T-helper 17 cell (primary cell): ENCODE data around the gene CRHR2. TPM values are rescaled to one million over a fixed set of nuclear protein-coding genes. Genes with fewer than 3 reads are reported as not detected.
"Not testable (repeated sequence)": the region's sequence is repeated elsewhere in the genome, so short reads cannot be mapped to it uniquely, and the experiment has no call there.

ENCODE experiments used
- ATAC-seq: fragments of 150-1000 bp; cut with Tn5 transposase; 2 replicates; pipeline ENCODE4 v1.10.0; 2021; ENCODE audit warnings: mild to moderate bottlenecking, moderate library complexity
- DNase-seq, 3 donors: peaks; one replicate each; pipeline versions ENCODE4 v3.0.0 to v3.0.0-alpha.2; 2020 to 2021
- H3K9me3 ChIP-seq: one replicate; pipeline ENCODE4 v1.7.0; 2013; ENCODE audit warnings: low read length, mild to moderate bottlenecking; ENCODE audit not compliant: control insufficient read depth, poor library complexity, severe bottlenecking
- H3K27ac Mint-ChIP-seq: one replicate; pipeline ENCODE4 v1.8.0; 2022; ENCODE audit warnings: mild to moderate bottlenecking, moderate library complexity, mixed read lengths
- H3K27me3 Mint-ChIP-seq: one replicate; pipeline ENCODE4 v1.8.0; 2022; ENCODE audit warnings: mixed read lengths
- H3K36me3 Mint-ChIP-seq: one replicate; pipeline ENCODE4 v1.8.0; 2022; ENCODE audit warnings: low read depth, mixed read lengths
- H3K4me1 Mint-ChIP-seq: one replicate; pipeline ENCODE4 v1.8.0; 2022; ENCODE audit warnings: mild to moderate bottlenecking, mixed read lengths
- H3K4me3 Mint-ChIP-seq: one replicate; pipeline ENCODE4 v1.8.0; 2022; ENCODE audit warnings: mild to moderate bottlenecking, moderate library complexity, mixed read lengths
- total RNA-seq, 4 donors: library from RNA in 2 of 4; stranded (reverse) in 2 of 4; gene quantifications; one replicate each; pipeline ENCODE4 v1.2.3 and lab custom pipeline; 2022 to 2026

CRHR2 gene
- total RNA-seq, 2 donors from 2014 or later: not detected

DNA sequence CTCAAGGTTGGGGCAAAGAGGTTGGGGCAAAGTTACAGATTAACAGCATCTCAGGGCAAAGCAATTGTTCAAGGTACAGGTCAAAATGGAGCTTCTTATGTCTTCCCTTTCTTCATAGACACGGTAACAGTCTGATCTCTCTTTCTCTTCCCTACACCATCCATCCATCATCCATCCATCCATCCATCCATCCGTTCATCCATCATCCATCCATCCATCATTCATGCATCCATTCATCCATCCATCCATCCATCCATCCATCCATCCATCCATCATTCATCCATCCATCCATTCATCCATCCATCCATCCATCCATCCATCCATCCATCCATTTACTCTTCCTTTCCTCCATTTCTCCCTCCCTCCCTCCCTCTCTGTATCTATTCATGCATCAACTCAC, 37.2 kb upstream of the CRHR2 start:
- H3K9me3 ChIP-seq: not testable (repeated sequence)

DNA sequence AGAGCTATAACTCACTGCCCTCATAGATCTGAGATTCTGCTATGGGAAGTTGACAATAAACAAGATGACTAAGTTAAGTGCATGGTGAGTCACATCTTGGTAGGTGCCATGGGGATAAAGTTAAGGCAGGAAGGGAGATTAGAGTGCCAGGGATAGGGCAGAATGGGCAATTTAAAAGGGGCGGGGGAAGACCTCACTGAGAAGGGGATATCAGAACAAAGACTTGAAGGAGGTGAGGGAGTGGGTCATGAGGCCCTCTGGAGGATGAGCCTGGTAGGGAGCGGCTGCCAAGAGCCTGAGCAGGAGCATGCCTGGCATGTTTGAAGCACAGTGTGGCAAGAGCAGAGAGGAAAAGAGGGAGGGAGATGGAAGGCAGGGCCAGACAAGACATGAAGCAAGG, 34.9 kb upstream of the CRHR2 start:
- no peaks in the 10 kb centered on the region for H3K9me3 ChIP-seq
- DNase-seq: no peak
- Mint-ChIP-seq H3K4me3 (no peak overlapping the region), H3K4me1 (no peaks in the 10 kb centered on the region), H3K36me3 (peaks cover 12% of the 10 kb centered on the region), H3K27ac (no peak overlapping the region), H3K27me3 (no peaks in the 10 kb centered on the region)
- ATAC-seq: no peak

More for the DNA sequence above, 37.2 kb upstream of the CRHR2 start:
- ATAC-seq, DNase-seq, H3K27me3 Mint-ChIP-seq, H3K4me3 Mint-ChIP-seq, H3K4me1 Mint-ChIP-seq, H3K27ac Mint-ChIP-seq: not testable (repeated sequence)
- peaks cover 12% of the 10 kb centered on the region for H3K36me3 Mint-ChIP-seq

DNA sequence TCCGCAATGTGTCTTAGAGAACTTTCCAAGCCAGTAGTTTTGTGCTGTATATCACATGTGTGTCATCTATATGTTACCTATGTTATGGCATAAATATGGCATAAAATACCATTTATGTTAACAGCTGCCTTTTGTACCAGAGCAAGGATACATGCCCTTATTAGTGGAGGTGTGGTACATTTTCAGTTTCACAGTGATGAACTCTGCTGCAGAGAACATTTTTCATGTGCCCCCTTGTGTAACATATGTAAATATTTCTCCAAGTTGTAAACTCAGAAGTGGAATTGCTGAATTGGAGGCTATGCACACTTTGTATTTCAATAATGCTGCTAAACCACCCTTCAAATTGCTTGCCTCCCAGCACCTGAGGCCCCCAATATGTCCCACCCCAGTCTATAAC, 31.9 kb upstream of the CRHR2 start:
- ATAC-seq: no peak
- Mint-ChIP-seq H3K27ac (no peak overlapping the region), H3K27me3 (no peaks in the 10 kb centered on the region), H3K36me3 (peaks cover 12% of the 10 kb centered on the region), H3K4me3 (no peak overlapping the region), H3K4me1 (no peaks in the 10 kb centered on the region)
- H3K9me3 ChIP-seq: no peaks in the 10 kb centered on the region
- DNase-seq: no peak

DNA sequence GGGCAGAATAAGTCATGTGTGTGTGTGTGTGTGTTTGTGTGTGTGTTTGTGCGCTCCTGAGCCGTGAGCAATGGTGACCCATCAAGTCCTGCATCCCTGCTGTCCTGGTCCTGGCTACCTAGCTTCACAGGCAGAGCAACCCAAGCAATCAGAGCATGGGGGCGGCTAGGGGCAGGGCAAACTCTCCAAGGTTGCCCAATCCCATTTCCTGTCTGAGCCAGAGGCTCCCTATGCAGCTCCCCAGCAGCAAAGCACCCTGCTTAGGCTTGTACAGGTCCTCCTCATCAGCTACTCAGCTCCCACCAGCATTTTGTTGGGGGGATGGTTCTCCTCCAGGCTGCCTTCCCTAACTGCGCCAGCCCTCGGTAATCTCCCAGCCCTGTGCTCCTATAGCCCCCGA, 31.1 kb upstream of the CRHR2 start:
- no peaks in the 10 kb centered on the region for H3K9me3 ChIP-seq
- H3K4me3 Mint-ChIP-seq: no peak overlapping the region
- ATAC-seq: no peak
- H3K27me3 Mint-ChIP-seq: no peaks in the 10 kb centered on the region
- no peak overlapping the region for H3K27ac Mint-ChIP-seq
- no peak for DNase-seq
- peaks cover 11% of the 10 kb centered on the region for H3K36me3 Mint-ChIP-seq
- no peaks in the 10 kb centered on the region for H3K4me1 Mint-ChIP-seq

DNA sequence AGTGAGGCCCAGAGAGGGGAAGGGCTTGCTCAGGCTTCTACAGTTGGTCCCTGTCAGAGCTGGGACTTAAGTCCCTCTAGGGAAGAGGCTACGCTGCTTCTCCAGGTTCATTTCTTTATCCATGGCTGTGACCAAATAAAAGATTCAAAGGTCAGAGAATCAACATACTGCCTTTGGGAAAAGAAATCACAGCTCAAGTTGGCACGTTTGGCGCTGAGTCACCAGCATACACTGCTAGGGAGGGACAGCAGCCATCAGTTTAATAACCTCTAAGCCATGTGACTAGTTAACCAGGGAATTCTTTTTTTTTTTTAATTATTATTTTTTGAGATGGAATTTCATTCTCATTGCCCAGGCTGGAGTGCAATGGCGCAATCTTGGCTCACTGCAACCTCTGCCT, 28.4 kb upstream of the CRHR2 start:
- H3K4me1 Mint-ChIP-seq: no peaks in the 10 kb centered on the region
- no peaks in the 10 kb centered on the region for H3K9me3 ChIP-seq
- no peak overlapping the region for H3K4me3 Mint-ChIP-seq
- ATAC-seq: no peak
- H3K27ac Mint-ChIP-seq: peak overlapping the region; percentile 29
- no peak for DNase-seq
- H3K36me3 Mint-ChIP-seq: peaks cover 8% of the 10 kb centered on the region
- H3K27me3 Mint-ChIP-seq: no peaks in the 10 kb centered on the region

DNA sequence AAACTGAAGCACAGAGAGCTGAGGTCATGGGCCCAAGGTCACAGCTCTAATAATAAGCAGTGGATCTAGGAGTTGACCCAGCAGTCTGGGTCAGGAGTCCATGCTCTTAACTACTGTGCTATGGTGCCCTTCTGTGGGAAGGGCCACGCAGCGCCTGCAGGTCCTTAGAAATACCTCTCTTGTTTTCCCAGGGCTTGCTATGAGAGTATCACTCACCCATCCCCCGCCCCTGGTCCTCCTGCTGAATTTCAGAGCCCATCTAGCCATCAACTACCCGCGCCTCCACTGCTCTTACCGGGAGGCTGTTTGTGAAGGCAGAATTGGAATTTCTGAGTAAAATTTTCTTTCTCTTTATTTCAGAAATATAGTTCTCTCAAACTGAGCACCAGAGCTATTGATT, 27.3 kb upstream of the CRHR2 start:
- no peak for DNase-seq
- Mint-ChIP-seq H3K4me3 (no peak overlapping the region), H3K36me3 (peaks cover 5% of the 10 kb centered on the region), H3K27me3 (no peaks in the 10 kb centered on the region), H3K4me1 (no peaks in the 10 kb centered on the region), H3K27ac (peak overlapping the region; percentile 29)
- H3K9me3 ChIP-seq: no peaks in the 10 kb centered on the region
- ATAC-seq: no peak

DNA sequence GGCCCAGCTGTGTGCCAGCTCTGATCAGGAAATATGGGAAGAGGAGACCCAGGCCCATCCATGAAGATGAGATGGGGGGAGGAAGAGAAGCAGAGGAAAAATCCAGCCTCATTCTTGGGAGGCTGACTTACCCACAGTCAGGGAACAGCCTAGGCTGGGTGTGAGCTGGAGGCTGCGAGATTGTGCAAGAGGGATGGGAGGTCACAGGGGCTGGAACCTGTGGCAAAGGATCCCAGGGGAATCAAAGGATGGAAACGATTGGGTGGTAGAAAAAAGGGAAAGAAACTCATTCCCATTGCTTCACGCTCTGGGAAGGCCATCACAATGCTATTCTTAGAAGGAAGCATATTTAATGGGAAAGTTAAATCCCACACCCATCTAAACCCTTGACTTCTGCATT, 26.7 kb upstream of the CRHR2 start:
- H3K4me3 Mint-ChIP-seq: no peak overlapping the region
- no peaks in the 10 kb centered on the region for H3K27me3 Mint-ChIP-seq
- H3K36me3 Mint-ChIP-seq: peaks cover 5% of the 10 kb centered on the region
- no peaks in the 10 kb centered on the region for H3K9me3 ChIP-seq
- H3K4me1 Mint-ChIP-seq: no peaks in the 10 kb centered on the region
- no peak for DNase-seq
- H3K27ac Mint-ChIP-seq: no peak overlapping the region
- no peak for ATAC-seq

DNA sequence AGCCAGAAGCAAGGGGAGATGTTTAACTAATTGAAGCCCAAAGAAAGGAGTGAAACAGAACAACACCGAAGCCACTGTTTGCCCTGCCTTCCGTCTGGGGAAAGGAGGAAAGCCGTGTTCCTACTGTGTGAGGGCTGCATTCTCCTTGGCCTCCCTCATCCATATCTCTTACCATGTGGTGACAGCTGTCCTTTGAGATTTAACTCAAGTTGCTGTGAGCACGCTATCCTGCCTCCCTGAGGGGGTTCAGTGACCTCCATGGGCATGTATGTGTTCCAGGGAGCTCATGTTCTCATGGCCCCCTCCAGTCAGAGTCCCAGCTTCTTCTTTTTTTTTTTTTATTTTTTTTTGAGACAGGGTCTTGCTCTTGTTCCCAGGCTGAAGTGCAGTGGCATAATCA, 26.2 kb upstream of the CRHR2 start:
- Mint-ChIP-seq H3K4me3 (no peak overlapping the region), H3K4me1 (no peaks in the 10 kb centered on the region), H3K27me3 (no peaks in the 10 kb centered on the region), H3K36me3 (peaks cover 5% of the 10 kb centered on the region), H3K27ac (no peak overlapping the region)
- DNase-seq (no peak), ATAC-seq (no peak)
- no peaks in the 10 kb centered on the region for H3K9me3 ChIP-seq

DNA sequence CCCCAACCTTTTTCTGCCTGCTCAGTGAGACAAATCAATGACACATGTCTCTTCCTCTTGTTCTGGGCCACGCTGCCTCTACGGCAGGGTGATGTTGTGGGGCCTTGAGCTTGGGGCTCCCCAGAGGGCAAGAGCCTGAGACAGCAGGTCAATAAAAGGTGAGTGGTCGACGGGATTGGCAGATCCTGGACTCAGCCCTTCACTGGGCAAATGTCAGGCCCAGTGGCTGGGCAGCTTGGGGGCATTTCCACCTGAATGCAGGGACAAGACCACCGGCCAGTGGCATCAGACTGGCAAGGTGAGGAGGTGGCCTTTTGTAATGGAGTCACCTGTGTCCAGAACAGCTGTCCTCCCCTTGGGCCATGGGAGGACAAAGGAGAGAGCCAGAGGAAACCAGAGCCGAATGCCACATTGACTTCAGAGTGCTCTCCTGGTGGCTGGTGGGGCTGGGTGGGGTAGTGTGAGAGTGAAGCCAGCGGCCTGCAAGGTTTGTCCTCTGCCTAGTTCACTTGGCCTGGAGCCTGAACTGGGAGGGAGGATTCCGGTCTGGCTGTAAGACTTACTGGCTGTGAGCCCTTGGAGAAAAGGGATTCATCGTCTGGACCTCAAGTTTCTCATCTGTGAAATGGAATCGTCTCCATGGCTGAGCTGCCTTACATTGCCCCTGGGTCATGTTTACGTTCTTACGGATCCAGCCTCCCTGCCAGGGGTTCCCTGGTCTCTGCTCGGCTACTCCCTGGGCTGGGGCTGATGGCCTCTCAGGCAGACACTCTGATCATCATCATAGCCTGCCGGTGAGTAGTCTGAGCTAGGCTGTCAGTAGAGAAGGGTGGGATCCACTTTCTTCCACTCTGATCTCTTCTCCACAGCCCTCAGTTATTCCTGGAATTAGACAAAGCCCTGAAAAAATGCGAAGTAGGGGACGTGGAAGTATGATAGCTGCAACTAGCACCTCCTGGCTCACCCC, 25.4 kb upstream of the CRHR2 start:
- no peak overlapping the region for H3K27ac Mint-ChIP-seq
- DNase-seq (no peak), ATAC-seq (no peak)
- no peak overlapping the region for H3K4me3 Mint-ChIP-seq
- peaks cover 5% of the 10 kb centered on the region for H3K36me3 Mint-ChIP-seq
- H3K27me3 Mint-ChIP-seq: no peaks in the 10 kb centered on the region
- H3K4me1 Mint-ChIP-seq: peaks cover 6% of the 10 kb centered on the region
- H3K9me3 ChIP-seq: no peaks in the 10 kb centered on the region

DNA sequence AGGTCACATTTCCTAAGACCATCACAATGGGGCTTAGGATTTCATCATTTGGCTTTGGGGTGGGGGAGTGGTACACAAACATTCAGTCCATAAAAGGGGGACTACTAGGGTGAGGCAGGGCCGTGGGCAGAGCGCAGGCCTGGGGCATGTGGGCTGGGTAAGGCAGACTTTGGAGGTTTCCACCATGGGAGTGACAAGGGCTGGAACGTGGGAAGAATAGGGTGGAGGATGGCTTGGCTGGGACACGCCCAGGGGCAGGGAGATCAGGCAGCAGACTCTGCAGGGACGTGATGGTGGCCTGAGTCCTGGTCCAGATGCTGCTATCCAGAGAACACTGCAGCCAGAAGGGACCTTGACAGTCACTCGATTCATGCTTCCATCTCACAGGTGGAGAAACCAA, 24.7 kb upstream of the CRHR2 start:
- DNase-seq (no peak), ATAC-seq (no peak)
- H3K9me3 ChIP-seq: no peaks in the 10 kb centered on the region
- Mint-ChIP-seq H3K4me1 (peaks cover 8% of the 10 kb centered on the region), H3K36me3 (peaks cover 5% of the 10 kb centered on the region), H3K4me3 (no peak overlapping the region), H3K27me3 (no peaks in the 10 kb centered on the region), H3K27ac (no peak overlapping the region)

DNA sequence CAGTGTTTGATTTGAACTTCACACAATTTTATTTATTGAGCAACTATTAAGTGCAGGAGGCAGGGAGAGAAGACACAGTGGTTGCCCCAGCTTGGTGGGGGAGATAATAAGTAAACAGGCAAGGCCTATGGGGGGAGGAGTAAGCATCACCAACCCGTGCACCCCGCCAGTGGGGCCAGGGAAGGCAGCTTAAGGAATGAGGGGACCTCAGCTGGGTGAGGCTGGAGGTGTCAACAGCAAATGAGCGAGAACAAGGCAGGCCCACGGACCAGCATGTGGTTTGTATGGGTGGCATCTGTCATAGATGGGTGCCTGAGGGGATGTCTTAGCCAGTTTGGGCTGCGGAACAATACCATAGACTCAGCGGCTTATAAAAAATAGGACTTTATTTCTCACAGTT, 24.1 kb upstream of the CRHR2 start:
- Mint-ChIP-seq H3K27me3 (no peaks in the 10 kb centered on the region), H3K36me3 (peaks cover 5% of the 10 kb centered on the region), H3K27ac (no peak overlapping the region), H3K4me3 (no peak overlapping the region), H3K4me1 (peaks cover 11% of the 10 kb centered on the region)
- no peaks in the 10 kb centered on the region for H3K9me3 ChIP-seq
- DNase-seq (no peak), ATAC-seq (no peak)

DNA sequence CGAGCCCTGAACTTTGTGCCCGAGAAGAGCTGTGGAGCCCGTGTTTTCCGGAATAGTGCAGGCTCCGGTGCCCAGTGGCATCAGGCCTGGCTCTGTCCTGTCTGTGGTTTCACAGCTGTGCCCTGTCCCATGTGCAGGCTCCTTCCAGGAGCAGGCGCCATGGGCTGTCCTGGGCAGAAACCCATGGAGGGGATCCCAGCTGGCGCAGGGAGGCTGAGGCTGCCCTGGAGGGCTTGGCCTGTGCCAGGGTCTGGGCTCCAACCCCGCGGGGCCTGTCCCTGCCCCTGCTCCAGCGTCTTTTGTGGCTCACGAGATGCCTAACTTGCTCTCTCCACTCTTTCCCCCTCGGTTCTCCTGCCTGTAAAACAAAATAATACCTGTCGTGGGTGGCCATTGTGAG, 23.3 kb upstream of the CRHR2 start:
- H3K9me3 ChIP-seq: no peaks in the 10 kb centered on the region
- DNase-seq: no peak
- no peak overlapping the region for H3K4me3 Mint-ChIP-seq
- H3K27me3 Mint-ChIP-seq: no peaks in the 10 kb centered on the region
- peaks cover 5% of the 10 kb centered on the region for H3K36me3 Mint-ChIP-seq
- ATAC-seq: no peak
- H3K4me1 Mint-ChIP-seq: peaks cover 11% of the 10 kb centered on the region
- H3K27ac Mint-ChIP-seq: no peak overlapping the region

DNA sequence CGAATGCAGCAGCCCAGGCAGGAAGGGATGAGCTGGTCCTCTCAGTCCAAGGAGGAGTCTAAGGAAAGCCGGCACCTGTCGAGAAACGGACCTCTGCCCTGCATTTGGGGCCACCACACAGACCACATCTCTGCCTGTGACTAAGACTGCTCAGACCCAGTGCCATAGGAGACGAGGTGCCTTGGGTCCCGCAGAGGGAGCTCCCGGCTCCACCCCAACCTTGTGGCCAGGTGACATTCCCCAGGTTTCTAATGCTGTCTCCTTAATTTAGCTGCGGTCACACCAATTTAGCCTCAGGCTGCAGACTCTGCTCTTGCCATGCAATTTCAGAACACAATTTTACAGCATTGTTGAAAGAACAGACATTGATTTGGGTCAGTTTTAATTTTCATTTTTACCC, 22.8 kb upstream of the CRHR2 start:
- Mint-ChIP-seq H3K4me3 (no peak overlapping the region), H3K36me3 (peaks cover 3% of the 10 kb centered on the region), H3K27me3 (no peaks in the 10 kb centered on the region), H3K4me1 (peaks cover 11% of the 10 kb centered on the region), H3K27ac (no peak overlapping the region)
- no peaks in the 10 kb centered on the region for H3K9me3 ChIP-seq
- ATAC-seq (no peak), DNase-seq (no peak)

DNA sequence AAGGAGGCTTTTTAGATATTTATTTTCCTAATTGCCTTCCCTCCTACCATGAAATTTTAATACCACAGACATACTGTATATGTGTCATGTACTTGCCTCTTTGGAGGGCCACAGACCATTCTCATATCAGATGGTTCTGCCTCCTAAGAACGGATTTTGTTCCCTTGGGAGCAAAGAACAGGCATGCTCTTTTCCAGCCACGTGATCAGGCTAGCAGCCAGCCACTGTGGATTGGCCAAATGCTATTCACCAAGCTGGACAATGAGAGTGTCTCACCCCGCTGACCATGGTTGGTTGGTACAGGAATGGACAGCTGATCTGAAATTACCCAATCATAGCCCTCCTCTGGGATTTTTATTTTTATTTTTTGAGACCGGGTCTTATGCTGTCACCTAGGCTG, 21.5 kb upstream of the CRHR2 start:
- Mint-ChIP-seq H3K36me3 (peaks cover 3% of the 10 kb centered on the region), H3K4me3 (no peak overlapping the region), H3K4me1 (peaks cover 11% of the 10 kb centered on the region), H3K27ac (no peak overlapping the region), H3K27me3 (no peaks in the 10 kb centered on the region)
- ATAC-seq: no peak
- H3K9me3 ChIP-seq: no peaks in the 10 kb centered on the region
- no peak for DNase-seq
